Left ventricle myocardium inferior (tissue), 1 donor: ENCODE results near the gene PTH1R. TPM values are rescaled to one million over a fixed set of nuclear protein-coding genes. Genes with fewer than 3 reads are reported as not detected.

Experiments
- DNase-seq: peaks from one replicate; pipeline ENCODE4 v3.0.0-alpha.2; 2020
- H3K27ac ChIP-seq: fragments of 200-600 bp; replicated peaks from 2 replicates; pipeline ENCODE4 v1.8.0; 2021
- H3K27me3 ChIP-seq: fragments of 200-600 bp; 2 replicates; pipeline ENCODE4 v1.8.0; 2021; ENCODE audit warnings: low read depth
- H3K36me3 ChIP-seq: fragments of 200-600 bp; 2 replicates; pipeline ENCODE4 v1.8.0; 2021
- H3K4me1 ChIP-seq: fragments of 200-600 bp; 2 replicates; pipeline ENCODE4 v1.8.0; 2021
- H3K4me3 ChIP-seq: fragments of 200-600 bp; 2 replicates; pipeline ENCODE4 v1.8.0; 2021; ENCODE audit warnings: mild to moderate bottlenecking, moderate library complexity
- H3K9me3 ChIP-seq: fragments of 200-600 bp; replicated peaks from 2 replicates; pipeline ENCODE4 v1.8.0; 2021
- CTCF ChIP-seq: fragments of 200-600 bp; IDR thresholded peaks from 2 replicates; pipeline ENCODE4 v1.8.0; 2021; ENCODE audit warnings: antibody characterized with exemption, mild to moderate bottlenecking, borderline replicate concordance
- intact Hi-C: fragments of 100-400 bp; cut with micrococcal nuclease; formaldehyde crosslinking; loops from one replicate; pipeline ENCODE4 v1.11.0; 2022
- total RNA-seq: library from RNA; stranded (reverse); fragmentation: NEBNext Ultra II Directional; extraction: Animal tissue kit (Norgen Biotek cat#: 25700); gene quantifications from one replicate; pipeline ENCODE4 v1.2.1, GENCODE V29; 2021
- donor health status: DM: no; HTN: yes; CAD: no; lungs with severe emphysema.

Gene PTH1R
- total RNA-seq, 1 donor from 2014 or later, result 6.4 TPM

GRCh38 chr3:46885612-46886011, 8.1 kb downstream of the PTH1R start:
- no peaks in the 10 kb centered on the region for H3K9me3 ChIP-seq
- intact Hi-C loops, result no loop called here

GRCh38 chr3:46887980-46888494, 10.5 kb downstream of the PTH1R start:
- TF ChIP-seq CTCF, result no peak
- intact Hi-C loops, result no loop called here
- Histone ChIP-seq H3K4me3 (no peak overlapping the region), H3K27me3 (peaks cover 16% of the 10 kb centered on the region), H3K36me3 (no peaks in the 10 kb centered on the region), H3K4me1 (peaks cover 45% of the 10 kb centered on the region), H3K9me3 (no peaks in the 10 kb centered on the region), H3K27ac (no peak overlapping the region)
- DNase-seq, result no peak

More at GRCh38 chr3:46885612-46886011, 8.1 kb downstream of the PTH1R start:
- Histone ChIP-seq H3K36me3 (no peaks in the 10 kb centered on the region), H3K4me1 (peaks cover 44% of the 10 kb centered on the region), H3K27ac (no peak overlapping the region), H3K4me3 (peak overlapping the region; percentile 76), H3K27me3 (peaks cover 41% of the 10 kb centered on the region)
- no peak for TF ChIP-seq CTCF
- no peak for DNase-seq

GRCh38 chr3:46888705-46889104, 11.2 kb downstream of the PTH1R start:
- H3K4me1 ChIP-seq, result peaks cover 46% of the 10 kb centered on the region
- TF ChIP-seq CTCF, result no peak
- no peak overlapping the region for H3K4me3 ChIP-seq
- H3K9me3 ChIP-seq, result no peaks in the 10 kb centered on the region
- DNase-seq, result no peak
- intact Hi-C loops, result no loop called here
- no peaks in the 10 kb centered on the region for H3K36me3 ChIP-seq
- H3K27me3 ChIP-seq, result peaks cover 15% of the 10 kb centered on the region
- peak overlapping the region; percentile 32 for H3K27ac ChIP-seq

GRCh38 chr3:46889381-46890110, 12.0 kb downstream of the PTH1R start:
- intact Hi-C loops, result no loop called here
- DNase-seq, result peak; percentile 55

GRCh38 chr3:46890132-46890531, 12.6 kb downstream of the PTH1R start:
- no peaks in the 10 kb centered on the region for H3K36me3 ChIP-seq
- no peak for DNase-seq
- no peak overlapping the region for H3K4me3 ChIP-seq
- TF ChIP-seq CTCF, result no peak
- H3K9me3 ChIP-seq, result no peaks in the 10 kb centered on the region
- H3K27me3 ChIP-seq, result peaks cover 9% of the 10 kb centered on the region
- peak overlapping the region; percentile 31 for H3K27ac ChIP-seq
- intact Hi-C loops, result no loop called here
- peaks cover 50% of the 10 kb centered on the region for H3K4me1 ChIP-seq

More at GRCh38 chr3:46889381-46890110, 12.0 kb downstream of the PTH1R start:
- peaks cover 10% of the 10 kb centered on the region for H3K27me3 ChIP-seq
- peak overlapping the region; percentile 14 for H3K4me3 ChIP-seq
- H3K27ac ChIP-seq, result peak overlapping the region; percentile 32
- H3K36me3 ChIP-seq, result no peaks in the 10 kb centered on the region
- H3K9me3 ChIP-seq, result no peaks in the 10 kb centered on the region
- TF ChIP-seq CTCF, result no peak
- peaks cover 48% of the 10 kb centered on the region for H3K4me1 ChIP-seq
